ENCODE measurements around the gene BCOR. TPM values are rescaled to one million over a fixed set of nuclear protein-coding genes. Genes with fewer than 3 reads are reported as not detected.

The BCOR gene
- total and polyA plus RNA-seq, 2 of the 4 experiments (the other 2 are of a cell fraction) = 7.5 to 9.0 TPM

GRCh38 chrX:40007131-40007755 is 90.5 kb downstream of the BCOR start:
- dilution Hi-C loops (cut with HindIII; ENCODE audit: low sequenced_read_pairs, unreplicated experiment) (no loop called here), in situ Hi-C loops (cut with MboI; ENCODE audit: low sequenced_read_pairs) (no loop called here), intact Hi-C loops (cut with micrococcal nuclease) (no loop called here)
- no peak overlapping the region for H2AK9ac ChIP-seq (replicated peaks; ENCODE audit: low read depth, low read length, poor library complexity)
- H3K9ac ChIP-seq (ENCODE audit: low read depth, low read length) = no peak overlapping the region
- no peak overlapping the region for H3K56ac ChIP-seq (ENCODE audit: extremely low read depth, insufficient read depth, low read length)
- CTCF ChIA-PET = interaction anchor here (1.0 kb wide), 1 partner anchor 77 kb away, joined by 3 read pairs; no protein-coding TSS in a partner anchor
- H3K9me3 ChIP-seq (ENCODE audit: control insufficient read depth, insufficient read depth, low read length) = peaks cover 6% of the 10 kb centered on the region; the same call in 1 of the 2 replicates
- H3K14ac ChIP-seq (replicated peaks; ENCODE audit: low read depth, low read length) = no peak overlapping the region
- no peaks in the 10 kb centered on the region for H3K79me1 ChIP-seq (ENCODE audit: low read depth in 1 of 2, low read length in 2 of 2)
- no peak overlapping the region for H2BK120ac ChIP-seq (ENCODE audit: low read depth, low read length)
- 53% methylated on average over 12 of the region's 33 CpGs; no CpG with 5 or more reads in 1 of the 2 experiments for WGBS, 2 experiments (ENCODE audit: extremely low coverage in 2 of 2, insufficient read length in 1 of 2)
- no peak overlapping the region for H3K27ac ChIP-seq (ENCODE audit: insufficient read depth, low read length)
- H4K91ac ChIP-seq (ENCODE audit: insufficient read depth, low read depth, low read length) = no peak overlapping the region
- no peak overlapping the region for H2BK15ac ChIP-seq (ENCODE audit: low read depth, low read length)
- no peak overlapping the region for H3K23ac ChIP-seq (ENCODE audit: low read depth, low read length)
- no peaks in the 10 kb centered on the region for H4K20me1 ChIP-seq (ENCODE audit: insufficient read depth, low read length)
- H3K9me1 ChIP-seq (ENCODE audit: insufficient read depth, low read length) = no peaks in the 10 kb centered on the region
- no peak overlapping the region for H2AK5ac ChIP-seq (ENCODE audit: low read depth, low read length)
- no TSS peak for BruUV-seq (replicated peaks)
- no peak overlapping the region for H3K18ac ChIP-seq (ENCODE audit: low read depth, low read length)
- no peak overlapping the region for H3K4me2 ChIP-seq (ENCODE audit: low read depth, low read length)
- H2BK20ac ChIP-seq (ENCODE audit: low read depth, low read length) = no peak overlapping the region
- no peak overlapping the region for H4K8ac ChIP-seq (ENCODE audit: low read depth in 2 of 2, low read length in 2 of 2)
- H2BK5ac ChIP-seq (ENCODE audit: low read depth, low read length, poor library complexity, severe bottlenecking) = no peak overlapping the region
- no peak for ATAC-seq (ENCODE audit: low read depth)
- no peak for TF ChIP-seq USF2 (IDR thresholded peaks at IDR 0.05; ENCODE audit: low read depth, low read length)
- TF ChIP-seq FOS (IDR thresholded peaks at IDR 0.05; ENCODE audit: low read depth, low read length) = no peak
- no peak for TF ChIP-seq BHLHE40 (IDR thresholded peaks at IDR 0.05; ENCODE audit: low read depth, low read length)
- TF ChIP-seq CHD1 (IDR thresholded peaks at IDR 0.05; ENCODE audit: low read depth, low read length) = no peak
- H3K36me3 ChIP-seq (ENCODE audit: control insufficient read depth, insufficient read depth, low read length) = no peaks in the 10 kb centered on the region
- H3K4me3 ChIP-seq (ENCODE audit: insufficient read depth, low read depth, low read length) = no peak overlapping the region
- no peak overlapping the region for H4K5ac ChIP-seq (ENCODE audit: low read depth, low read length)
- peaks cover 2% of the 10 kb centered on the region; the same call in 1 of the 2 replicates for H3K4me1 ChIP-seq (ENCODE audit: control insufficient read depth, insufficient read depth, low read length)
- H2AFZ ChIP-seq (replicated peaks; ENCODE audit: low read length, poor library complexity) = no peak overlapping the region
- peaks cover 33% of the 10 kb centered on the region for H3K27me3 ChIP-seq (ENCODE audit: control insufficient read depth, insufficient read depth, low read length)
- no peak for DNase-seq
- POLR2A ChIA-PET (ENCODE audit: unreplicated experiment) = no interaction called here
- no peak overlapping the region for H3K4ac ChIP-seq (ENCODE audit: low read depth, low read length)
